GM12892 (cell line): ENCODE results near the gene JAKMIP2.

Source experiments
- POLR2A ChIP-seq: IDR thresholded peaks from 2 replicates; pipeline ENCODE4 v1.6.1; 2011; ENCODE audit warnings: low read depth, low read length, control low read depth
- POLR2AphosphoS5 ChIP-seq: IDR thresholded peaks from 2 replicates; pipeline ENCODE4 v1.6.1; 2011; ENCODE audit warnings: low read depth, low read length, control low read depth
- TAF1 ChIP-seq: IDR thresholded peaks from 2 replicates; pipeline ENCODE4 v1.6.1; 2011; ENCODE audit warnings: low read depth, mild to moderate bottlenecking, control low read depth, low read length, borderline replicate concordance

DNA sequence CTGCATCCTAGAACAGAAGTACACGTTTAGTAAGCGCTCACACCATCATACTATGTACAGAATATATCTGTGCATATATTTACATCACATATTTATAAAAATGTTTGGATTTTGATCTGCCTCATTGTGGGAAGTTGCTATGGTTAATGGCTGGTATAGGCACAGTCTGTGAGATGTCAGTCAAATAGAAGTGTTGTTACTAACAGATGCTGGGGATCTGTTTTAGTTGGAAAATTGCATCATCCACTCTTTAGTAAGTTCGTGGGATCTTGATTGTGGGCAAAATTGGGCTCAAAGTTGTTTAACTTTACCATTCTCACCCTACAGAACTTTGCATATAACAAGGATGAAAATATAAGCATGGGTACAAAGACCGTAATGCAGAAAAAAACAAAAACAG, 196.3 kb downstream of the JAKMIP2 start:
- TF ChIP-seq POLR2A = no peak
- TF ChIP-seq POLR2AphosphoS5 = no peak
- TF ChIP-seq TAF1 = no peak
